ENCODE measurements around the gene PROZ. TPM values are rescaled to one million over a fixed set of nuclear protein-coding genes. Genes with fewer than 3 reads are reported as not detected.

Gene PROZ
- total and polyA plus RNA-seq, 12 donors = 0.03 to 0.20 TPM; not detected in 10

GRCh38 chr13:113187883-113188665 is 29.6 kb downstream of the PROZ start:
- DNase-seq = no peak
- Histone ChIP-seq H3K4me3 (no peak overlapping the region), H3K9me3 (no peaks in the 10 kb centered on the region), H3K27ac (peak overlapping the region in 8 of 10 donors; percentile 2 to 85 (median 69)), H3K36me3 (peaks cover 0 to 83% (median 28%) of the 10 kb centered on the region in 9 donors), H3K4me1 (peaks cover 0 to 30% (median 10%) of the 10 kb centered on the region in 9 donors), H3K27me3 (no peaks in the 10 kb centered on the region)
- ATAC-seq = no peak
- intact Hi-C loops (cut with DNase I) = loop anchor here in 1 of 10 donors (2.0 kb wide), 1 partner anchor 19 kb away; no protein-coding TSS in a partner anchor
- 95 to 96% methylated on average over 23 of the region's 23 CpGs for WGBS, 2 donors
- TF ChIP-seq CTCF (IDR thresholded peaks at IDR 0.05) = no peak

GRCh38 chr13:113190181-113190580 is 31.7 kb downstream of the PROZ start:
- DNase-seq (no peak), ATAC-seq (no peak)
- 84% methylated on average over 4 of the region's 4 CpGs for WGBS, 2 donors

GRCh38 chr13:113192279-113192678 is 33.8 kb downstream of the PROZ start:
- H3K27me3 ChIP-seq = no peaks in the 10 kb centered on the region
- WGBS, 2 donors = 85% methylated on average over 4 of the region's 4 CpGs
- peaks cover 0 to 18% (median 10%) of the 10 kb centered on the region in 9 donors for H3K4me1 ChIP-seq
- H3K27ac ChIP-seq = no peak overlapping the region
- ATAC-seq = no peak
- H3K4me3 ChIP-seq = no peak overlapping the region
- H3K9me3 ChIP-seq = no peaks in the 10 kb centered on the region
- no peak for DNase-seq
- TF ChIP-seq CTCF (IDR thresholded peaks at IDR 0.05) = no peak
- peaks cover 0 to 96% (median 53%) of the 10 kb centered on the region in 9 donors for H3K36me3 ChIP-seq
- intact Hi-C loops (cut with DNase I) = no loop called here

More at GRCh38 chr13:113190181-113190580, 31.7 kb downstream of the PROZ start:
- Histone ChIP-seq H3K9me3 (no peaks in the 10 kb centered on the region), H3K4me1 (peaks cover 0 to 24% (median 10%) of the 10 kb centered on the region in 9 donors), H3K36me3 (peaks cover 0 to 83% (median 37%) of the 10 kb centered on the region in 9 donors), H3K27ac (no peak overlapping the region), H3K27me3 (no peaks in the 10 kb centered on the region), H3K4me3 (no peak overlapping the region)
- intact Hi-C loops (cut with DNase I) = no loop called here
- no peak for TF ChIP-seq CTCF (IDR thresholded peaks at IDR 0.05)

GRCh38 chr13:113192902-113193301 is 34.5 kb downstream of the PROZ start:
- H3K27me3 ChIP-seq = no peaks in the 10 kb centered on the region
- peaks cover 0 to 16% (median 5%) of the 10 kb centered on the region in 9 donors for H3K4me1 ChIP-seq
- intact Hi-C loops (cut with DNase I) = no loop called here
- TF ChIP-seq CTCF (IDR thresholded peaks at IDR 0.05) = no peak
- H3K9me3 ChIP-seq = no peaks in the 10 kb centered on the region
- H3K27ac ChIP-seq = no peak overlapping the region
- ATAC-seq (no peak), DNase-seq (no peak)
- H3K36me3 ChIP-seq = peaks cover 0 to 100% (median 58%) of the 10 kb centered on the region in 9 donors
- 97 to 98% methylated on average over 2 of the region's 2 CpGs for WGBS, 2 donors
- H3K4me3 ChIP-seq = no peak overlapping the region
